PC-9 (cell line): ENCODE measurements around the gene RBM43. TPM values are rescaled to one million over a fixed set of nuclear protein-coding genes. Genes with fewer than 3 reads are reported as not detected.

Experiments used
- BruUV-seq: library from RNA; stranded (reverse); fragments of 400-500 nt; replicated peaks from 2 replicates; lab custom pipeline; 2021; lab: Mats Ljungman, UMichigan
- CTCF ChIA-PET: fragments of 300-600 bp; sonication (Branson Sonifier 250); formaldehyde crosslinking; loops from one replicate; lab custom pipeline; 2022; ENCODE audit warnings: antibody characterized with exemption; lab: Charles Lee
- POLR2A ChIA-PET: fragments of 300-600 bp; sonication (Branson Sonifier 250); formaldehyde crosslinking; loops from one replicate; lab custom pipeline; 2022; ENCODE audit warnings: antibody characterized with exemption; ENCODE audit not compliant: unreplicated experiment; lab: Charles Lee
- DNase-seq, 2 experiments: peaks; one replicate each; pipeline versions ENCODE4 v3.0.0 to v3.0.0-alpha.2; 2015 to 2022; ENCODE audit warnings: mixed read lengths in 1 of 2
- H2AFZ ChIP-seq: fragments of 200-600 bp; sonication (generic); 2 replicates; pipeline ENCODE4 v1.8.1; 2017; ENCODE audit warnings: antibody characterized with exemption
- H3F3A ChIP-seq: fragments of 200-600 bp; sonication (generic); 2 replicates; pipeline ENCODE4 v1.8.1; 2017; ENCODE audit warnings: antibody characterized with exemption, mild to moderate bottlenecking, low read depth; ENCODE audit not compliant: insufficient read depth
- H3K27ac ChIP-seq: fragments of 200-600 bp; sonication (generic); 2 replicates; pipeline ENCODE4 v1.6.1; 2016; ENCODE audit warnings: mixed run types
- H3K27me3 ChIP-seq: fragments of 200-600 bp; sonication (generic); 2 replicates; pipeline ENCODE4 v1.6.1; 2016; ENCODE audit warnings: low read depth, mixed run types; ENCODE audit not compliant: insufficient read depth
- H3K36me3 ChIP-seq: fragments of 200-600 bp; sonication (generic); 2 replicates; pipeline ENCODE4 v1.6.1; 2016; ENCODE audit warnings: low read depth, mixed run types
- H3K4me1 ChIP-seq: fragments of 200-600 bp; sonication (generic); replicated peaks from 2 replicates; pipeline ENCODE4 v1.6.1; 2016; ENCODE audit warnings: mixed run types; ENCODE audit not compliant: insufficient read depth
- H3K4me2 ChIP-seq: fragments of 200-600 bp; sonication (generic); 2 replicates; pipeline ENCODE4 v1.6.1; 2017; ENCODE audit warnings: mixed run types
- H3K4me3 ChIP-seq: fragments of 200-600 bp; sonication (generic); 2 replicates; pipeline ENCODE4 v1.6.1; 2016; ENCODE audit warnings: mixed run types
- H3K79me2 ChIP-seq: fragments of 200-600 bp; sonication (generic); 2 replicates; pipeline ENCODE4 v1.6.1; 2017; ENCODE audit warnings: low read depth, mixed run types
- H3K9me2 ChIP-seq: fragments of 200-600 bp; sonication (generic); 2 replicates; pipeline ENCODE4 v1.8.1; 2017; ENCODE audit warnings: mild to moderate bottlenecking; ENCODE audit not compliant: insufficient read depth
- H3K9me3 ChIP-seq: fragments of 200-600 bp; sonication (generic); 2 replicates; pipeline ENCODE4 v1.8.1; 2016; ENCODE audit warnings: low read depth; ENCODE audit not compliant: insufficient read depth
- H4K20me1 ChIP-seq: fragments of 200-600 bp; sonication (generic); 2 replicates; pipeline ENCODE4 v1.8.1; 2017; ENCODE audit not compliant: insufficient read depth
- CTCF ChIP-seq: fragments of 200-600 bp; sonication (generic); conservative IDR thresholded peaks from 2 replicates; pipeline ENCODE4 v1.6.1; 2017; ENCODE audit warnings: mixed run types, antibody characterized with exemption, mild to moderate bottlenecking, moderate library complexity
- EZH2 ChIP-seq: fragments of 200-600 bp; sonication (generic); IDR thresholded peaks from 2 replicates; pipeline ENCODE4 v1.8.0; 2017; ENCODE audit warnings: antibody characterized with exemption, low read depth
- intact Hi-C: fragments of 100-400 bp; cut with micrococcal nuclease; formaldehyde crosslinking; loops from one replicate; pipeline ENCODE4 v1.10.0; 2022; ENCODE audit not compliant: unreplicated experiment
- total RNA-seq: library from RNA; stranded (reverse); gene quantifications from 2 replicates; pipeline ENCODE4 v1.2.3, GENCODE V29; 2021

The RBM43 gene
- total RNA-seq, 1 experiment from 2014 or later: 5.3 TPM

- H4K20me1 ChIP-seq: no peaks in the 10 kb centered on the region
- CTCF ChIA-PET: no interaction called here
- no TSS peak for BruUV-seq
- no peaks in the 10 kb centered on the region for H3K9me3 ChIP-seq
- no peak for TF ChIP-seq CTCF
- TF ChIP-seq EZH2: no peak
- no peaks in the 10 kb centered on the region for H3K27me3 ChIP-seq
- no peak overlapping the region; the same call in 1 of the 2 replicates for H2AFZ ChIP-seq
- intact Hi-C loops: no loop called here
- no peak overlapping the region for H3K4me2 ChIP-seq
- POLR2A ChIA-PET: no interaction called here
- H3K4me3 ChIP-seq: no peak overlapping the region
- 0 out of 2 replicates have a peak, but pooled peaks cover 3% of the 10 kb centered on the region for H3F3A ChIP-seq
- H3K36me3 ChIP-seq: no peaks in the 10 kb centered on the region
- no peak overlapping the region for H3K27ac ChIP-seq
- no peaks in the 10 kb centered on the region for H3K79me2 ChIP-seq
- H3K9me2 ChIP-seq: no peaks in the 10 kb centered on the region
- no peak for DNase-seq
- H3K4me1 ChIP-seq: peaks cover 8% of the 10 kb centered on the region
Observed at GRCh38 chr2:151262629-151263028, 966 bp upstream of the RBM43 start.

GRCh38 chr2:151261977-151262291 lies 271 bp upstream of the RBM43 start:
- H3F3A ChIP-seq: 0 out of 2 replicates have a peak, but pooled peaks cover 3% of the 10 kb centered on the region
- H4K20me1 ChIP-seq: no peaks in the 10 kb centered on the region
- TF ChIP-seq EZH2: no peak
- no peak for TF ChIP-seq CTCF
- intact Hi-C loops: no loop called here
- H3K79me2 ChIP-seq: no peaks in the 10 kb centered on the region
- CTCF ChIA-PET: interaction anchor here (0.6 kb wide), 1 partner anchor 29 kb away, joined by 8 read pairs; no protein-coding TSS in a partner anchor
- no peaks in the 10 kb centered on the region for H3K36me3 ChIP-seq
- DNase-seq: no peak
- no TSS peak for BruUV-seq
- peak overlapping the region; percentile 95 for H3K4me2 ChIP-seq
- H2AFZ ChIP-seq: peak overlapping the region; percentile 94
- no peaks in the 10 kb centered on the region for H3K9me3 ChIP-seq
- H3K4me1 ChIP-seq: peaks cover 8% of the 10 kb centered on the region
- H3K27me3 ChIP-seq: no peaks in the 10 kb centered on the region
- H3K27ac ChIP-seq: peak overlapping the region; percentile 62
- peak overlapping the region; percentile 88 for H3K4me3 ChIP-seq
- POLR2A ChIA-PET: no interaction called here
- H3K9me2 ChIP-seq: no peaks in the 10 kb centered on the region

- Histone ChIP-seq H3K4me1 (peaks cover 8% of the 10 kb centered on the region), H3K79me2 (no peaks in the 10 kb centered on the region), H3K4me2 (peak overlapping the region; percentile 95), H3K9me2 (no peaks in the 10 kb centered on the region), H3K4me3 (peak overlapping the region; percentile 88), H3K36me3 (no peaks in the 10 kb centered on the region), H2AFZ (peak overlapping the region; percentile 94), H3K9me3 (no peaks in the 10 kb centered on the region), H4K20me1 (no peaks in the 10 kb centered on the region), H3K27me3 (no peaks in the 10 kb centered on the region), H3K27ac (peak overlapping the region; percentile 62), H3F3A (0 out of 2 replicates have a peak, but pooled peaks cover 3% of the 10 kb centered on the region)
- intact Hi-C loops: no loop called here
- ChIA-PET CTCF (interaction anchor here (0.6 kb wide), 1 partner anchor 20 kb away, joined by 8 read pairs; no protein-coding TSS in a partner anchor), POLR2A (no interaction called here)
- BruUV-seq: TSS peak; percentile 38
- TF ChIP-seq CTCF (no peak), EZH2 (no peak)
- no peak for DNase-seq
Observed at GRCh38 chr2:151260573-151261230, 961 bp downstream of the RBM43 start.
